KMS-11 (cell line): ENCODE measurements around the gene RPL7A.

Source experiments
- H2AFZ ChIP-seq: fragments of 200-600 bp; sonication (generic); 2 replicates; pipeline ENCODE4 v1.6.1; 2016; ENCODE audit warnings: antibody characterized with exemption, mixed run types, low read depth
- H3K27ac ChIP-seq: fragments of 200-600 bp; sonication (generic); 2 replicates; pipeline ENCODE4 v1.6.1; 2016; ENCODE audit warnings: mild to moderate bottlenecking, mixed run types
- H3K27me3 ChIP-seq: fragments of 200-600 bp; sonication (generic); 2 replicates; pipeline ENCODE4 v1.6.1; 2017; ENCODE audit warnings: mild to moderate bottlenecking, low read depth, mixed run types, moderate library complexity; ENCODE audit not compliant: insufficient read depth
- H3K36me3 ChIP-seq: fragments of 200-600 bp; sonication (generic); 2 replicates; pipeline ENCODE4 v1.6.1; 2017; ENCODE audit warnings: mild to moderate bottlenecking, mixed run types; ENCODE audit not compliant: insufficient read depth
- H3K4me1 ChIP-seq: fragments of 200-600 bp; sonication (generic); 2 replicates; pipeline ENCODE4 v1.6.1; 2016; ENCODE audit warnings: mild to moderate bottlenecking, low read depth, mixed run types; ENCODE audit not compliant: poor library complexity, severe bottlenecking
- H3K4me2 ChIP-seq: fragments of 200-600 bp; sonication (generic); 2 replicates; pipeline ENCODE4 v1.7.0; 2016; ENCODE audit warnings: mild to moderate bottlenecking, mixed run types
- H3K4me3 ChIP-seq: fragments of 200-600 bp; sonication (generic); IDR thresholded peaks from 2 replicates; pipeline ENCODE4 v1.6.1; 2017; ENCODE audit warnings: low read depth, low read length, mixed read lengths; ENCODE audit not compliant: insufficient read depth
- H3K79me2 ChIP-seq: fragments of 200-600 bp; sonication (generic); 2 replicates; pipeline ENCODE4 v1.6.1; 2016; ENCODE audit warnings: low read depth, mixed run types; ENCODE audit not compliant: insufficient read depth
- H3K9ac ChIP-seq: fragments of 200-600 bp; sonication (generic); 2 replicates; pipeline ENCODE4 v1.6.1; 2016; ENCODE audit warnings: mild to moderate bottlenecking, mixed run types
- H4K20me1 ChIP-seq: fragments of 200-600 bp; sonication (generic); 2 replicates; pipeline ENCODE4 v1.6.1; 2016; ENCODE audit warnings: mild to moderate bottlenecking, mixed run types; ENCODE audit not compliant: insufficient read depth
- TF ChIP-seq, protein P1 (sequence below): fragments of 200-600 bp; sonication (generic); conservative IDR thresholded peaks from 2 replicates; pipeline ENCODE4 v1.6.1; 2017; ENCODE audit warnings: low read depth, mild to moderate bottlenecking, antibody characterized with exemption, low read length, moderate library complexity, mixed read lengths

The RPL7A gene

DNA sequence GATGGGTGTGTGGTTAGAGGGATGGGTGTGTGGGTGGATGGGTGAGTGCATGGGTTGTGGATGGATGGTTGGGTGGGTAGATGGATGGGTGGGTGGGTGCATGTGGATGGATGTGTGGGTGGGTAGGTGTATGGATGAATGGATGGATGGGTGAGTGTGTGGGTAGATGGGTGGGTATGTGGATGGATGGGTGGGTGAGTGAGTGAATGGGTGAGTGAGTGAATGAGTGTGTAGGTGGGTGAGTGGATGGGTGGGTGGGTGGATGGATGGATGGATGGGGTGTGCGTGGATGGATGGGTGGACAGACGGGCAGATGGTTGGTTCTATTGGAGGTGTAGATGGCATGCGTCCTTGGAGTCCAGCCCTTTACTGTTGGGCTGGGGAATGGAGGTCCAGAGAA lies 45.4 kb downstream of the RPL7A start:
- H3K9ac ChIP-seq = no peak overlapping the region
- no peaks in the 10 kb centered on the region for H4K20me1 ChIP-seq
- no peak overlapping the region for H3K4me2 ChIP-seq
- no peak overlapping the region for H3K4me3 ChIP-seq
- H3K36me3 ChIP-seq = no peaks in the 10 kb centered on the region
- TF ChIP-seq, protein P1, sequence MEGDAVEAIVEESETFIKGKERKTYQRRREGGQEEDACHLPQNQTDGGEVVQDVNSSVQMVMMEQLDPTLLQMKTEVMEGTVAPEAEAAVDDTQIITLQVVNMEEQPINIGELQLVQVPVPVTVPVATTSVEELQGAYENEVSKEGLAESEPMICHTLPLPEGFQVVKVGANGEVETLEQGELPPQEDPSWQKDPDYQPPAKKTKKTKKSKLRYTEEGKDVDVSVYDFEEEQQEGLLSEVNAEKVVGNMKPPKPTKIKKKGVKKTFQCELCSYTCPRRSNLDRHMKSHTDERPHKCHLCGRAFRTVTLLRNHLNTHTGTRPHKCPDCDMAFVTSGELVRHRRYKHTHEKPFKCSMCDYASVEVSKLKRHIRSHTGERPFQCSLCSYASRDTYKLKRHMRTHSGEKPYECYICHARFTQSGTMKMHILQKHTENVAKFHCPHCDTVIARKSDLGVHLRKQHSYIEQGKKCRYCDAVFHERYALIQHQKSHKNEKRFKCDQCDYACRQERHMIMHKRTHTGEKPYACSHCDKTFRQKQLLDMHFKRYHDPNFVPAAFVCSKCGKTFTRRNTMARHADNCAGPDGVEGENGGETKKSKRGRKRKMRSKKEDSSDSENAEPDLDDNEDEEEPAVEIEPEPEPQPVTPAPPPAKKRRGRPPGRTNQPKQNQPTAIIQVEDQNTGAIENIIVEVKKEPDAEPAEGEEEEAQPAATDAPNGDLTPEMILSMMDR = no peak
- no peaks in the 10 kb centered on the region for H3K79me2 ChIP-seq
- H2AFZ ChIP-seq = no peak overlapping the region
- no peaks in the 10 kb centered on the region for H3K4me1 ChIP-seq
- H3K27me3 ChIP-seq = peaks cover 66% of the 10 kb centered on the region
- no peak overlapping the region for H3K27ac ChIP-seq

DNA sequence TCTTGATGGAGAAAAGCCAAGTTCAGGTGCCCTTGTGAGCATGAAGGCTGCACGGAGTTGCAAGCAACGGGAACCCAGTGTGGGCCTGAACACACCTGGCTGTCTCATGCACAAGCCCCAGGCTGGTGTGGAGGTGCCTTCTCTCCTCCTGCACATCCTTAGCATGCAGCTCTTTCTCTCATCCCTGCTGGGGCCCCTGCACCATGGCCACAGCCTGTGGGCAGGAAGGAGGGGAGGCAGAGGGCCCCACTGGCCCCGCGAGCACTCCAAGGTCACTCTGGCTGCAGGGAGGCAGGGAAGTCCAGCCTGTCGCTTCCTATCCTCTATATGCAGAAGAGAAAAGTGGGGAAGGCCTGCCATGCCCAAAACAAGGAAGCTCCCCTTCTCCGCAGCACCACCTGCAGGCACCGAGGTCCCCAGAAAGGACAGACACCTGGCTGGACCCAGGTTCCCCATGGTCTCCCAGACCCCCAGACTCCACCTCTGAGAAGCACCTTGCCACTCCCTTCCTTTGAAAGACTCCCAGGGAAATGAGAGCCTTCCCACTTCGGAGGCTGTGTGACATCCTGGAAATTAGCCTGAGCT lies 46.8 kb downstream of the RPL7A start:
- Histone ChIP-seq H3K4me3 (no peak overlapping the region), H3K4me1 (no peaks in the 10 kb centered on the region), H3K27ac (no peak overlapping the region), H3K9ac (no peak overlapping the region), H3K36me3 (no peaks in the 10 kb centered on the region), H4K20me1 (no peaks in the 10 kb centered on the region), H3K4me2 (no peak overlapping the region), H3K27me3 (peaks cover 55% of the 10 kb centered on the region), H3K79me2 (no peaks in the 10 kb centered on the region), H2AFZ (no peak overlapping the region)
- TF ChIP-seq, protein P1 = no peak

DNA sequence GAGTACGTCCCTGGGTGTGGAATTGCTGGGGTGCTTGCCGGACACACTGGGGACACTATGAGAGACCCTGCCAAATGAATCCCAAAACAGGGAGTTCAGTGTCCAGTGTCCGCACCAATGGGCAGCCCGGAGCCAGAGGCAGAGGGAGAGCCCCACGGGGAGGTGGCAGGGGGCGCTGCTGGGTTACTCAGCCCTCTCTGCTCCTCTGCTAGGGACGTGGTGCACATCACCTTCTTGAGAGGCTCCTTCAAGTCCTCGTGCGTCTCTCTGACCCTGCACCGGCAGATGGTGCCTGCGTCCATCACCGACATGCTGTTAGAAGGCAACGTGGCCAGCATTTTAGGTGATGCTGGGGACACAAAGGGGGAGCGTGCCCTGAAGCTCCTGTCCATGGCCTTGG lies 48.9 kb downstream of the RPL7A start:
- no peaks in the 10 kb centered on the region for H3K79me2 ChIP-seq
- H3K4me2 ChIP-seq = no peak overlapping the region
- H2AFZ ChIP-seq = no peak overlapping the region
- H3K27me3 ChIP-seq = peaks cover 44% of the 10 kb centered on the region
- no peak overlapping the region for H3K9ac ChIP-seq
- TF ChIP-seq, protein P1 = no peak
- no peak overlapping the region for H3K4me3 ChIP-seq
- H3K36me3 ChIP-seq = no peaks in the 10 kb centered on the region
- no peak overlapping the region for H3K27ac ChIP-seq
- no peaks in the 10 kb centered on the region for H4K20me1 ChIP-seq
- no peaks in the 10 kb centered on the region for H3K4me1 ChIP-seq

DNA sequence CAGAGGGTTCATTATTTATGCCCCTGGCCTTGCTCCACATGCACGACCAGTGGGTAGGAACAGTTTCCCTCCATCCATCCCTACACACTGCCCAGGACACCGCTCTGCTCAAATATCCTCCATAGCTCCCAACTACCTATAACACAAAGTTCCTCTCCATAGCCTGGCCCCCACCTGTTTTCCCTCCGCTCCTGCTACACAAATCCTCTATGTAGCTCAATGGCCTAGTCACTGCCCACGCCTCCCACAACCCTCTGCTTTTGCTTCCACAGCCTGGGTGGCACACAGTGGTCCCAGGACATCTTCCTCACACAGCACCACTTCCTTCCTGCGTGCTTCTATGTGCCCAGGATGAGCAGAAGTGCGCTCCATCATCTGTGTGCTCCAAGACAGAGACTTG lies 49.4 kb downstream of the RPL7A start:
- Histone ChIP-seq H4K20me1 (no peaks in the 10 kb centered on the region), H3K27ac (no peak overlapping the region), H3K27me3 (peaks cover 41% of the 10 kb centered on the region), H3K79me2 (no peaks in the 10 kb centered on the region), H3K36me3 (no peaks in the 10 kb centered on the region), H3K4me1 (no peaks in the 10 kb centered on the region), H3K9ac (no peak overlapping the region), H3K4me2 (no peak overlapping the region), H3K4me3 (no peak overlapping the region), H2AFZ (no peak overlapping the region)
- TF ChIP-seq, protein P1 = no peak

DNA sequence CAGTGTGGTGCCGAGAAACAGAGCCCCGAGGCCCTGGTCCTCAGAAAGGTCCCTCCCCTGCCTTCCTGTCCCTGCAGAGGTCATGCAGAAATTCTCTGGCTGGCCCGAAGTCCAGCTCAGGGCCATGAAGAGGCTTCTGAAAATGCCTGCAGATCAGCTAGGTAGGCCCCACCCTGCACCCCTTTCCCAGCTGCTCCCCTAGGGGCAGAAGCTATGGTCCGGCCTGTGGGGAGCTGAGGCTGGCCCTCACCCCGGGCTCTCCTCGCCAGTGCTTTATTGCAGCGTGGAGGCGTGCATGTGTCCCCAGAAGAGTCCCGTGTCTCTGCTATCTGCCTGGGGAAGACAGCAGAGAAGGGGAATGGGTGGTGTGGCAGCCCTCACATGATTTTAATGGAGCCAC lies 49.9 kb downstream of the RPL7A start:
- H3K4me2 ChIP-seq = no peak overlapping the region

More for the DNA sequence above, 49.9 kb downstream of the RPL7A start:
- Histone ChIP-seq H3K36me3 (no peaks in the 10 kb centered on the region), H3K9ac (no peak overlapping the region), H4K20me1 (no peaks in the 10 kb centered on the region), H3K4me1 (no peaks in the 10 kb centered on the region), H3K4me3 (no peak overlapping the region), H2AFZ (no peak overlapping the region), H3K79me2 (no peaks in the 10 kb centered on the region), H3K27ac (no peak overlapping the region), H3K27me3 (peaks cover 41% of the 10 kb centered on the region)
- TF ChIP-seq, protein P1 = no peak
